Dermis microvascular lymphatic vessel endothelial cell (primary cell): ENCODE data around the gene TMEM132D. TPM values are rescaled to one million over a fixed set of nuclear protein-coding genes. Genes with fewer than 3 reads are reported as not detected.

ENCODE experiments used
- DNase-seq, 2 donors: peaks; one replicate each; pipeline versions ENCODE4 v3.0.0 to v3.0.0-alpha.2; 2010; ENCODE audit warnings: low read depth in 2 of 2
- total RNA-seq: library from RNA; depleted of rRNA; stranded (reverse); fragments of >200 nt; gene quantifications from 2 replicates; pipeline ENCODE4 v1.2.1, GENCODE V29; 2014

The TMEM132D gene
- total RNA-seq, 1 donor from 2014 or later, result not detected

GRCh38 chr12:129729170-129729569, 174.7 kb downstream of the TMEM132D start:
- DNase-seq, result no peak

GRCh38 chr12:129727100-129727499, 176.7 kb downstream of the TMEM132D start:
- DNase-seq, result no peak

- no peak for DNase-seq
Observed at GRCh38 chr12:129723260-129723659, 180.6 kb downstream of the TMEM132D start.

GRCh38 chr12:129720618-129721017, 183.2 kb downstream of the TMEM132D start:
- no peak for DNase-seq

GRCh38 chr12:129719416-129719815, 184.4 kb downstream of the TMEM132D start:
- no peak for DNase-seq

GRCh38 chr12:129717438-129717837, 186.4 kb downstream of the TMEM132D start:
- DNase-seq, result no peak

GRCh38 chr12:129716825-129717224, 187.0 kb downstream of the TMEM132D start:
- DNase-seq, result no peak

GRCh38 chr12:129706716-129707115, 197.1 kb downstream of the TMEM132D start:
- no peak for DNase-seq

GRCh38 chr12:129704232-129704830, 199.5 kb downstream of the TMEM132D start:
- no peak for DNase-seq

- DNase-seq, result no peak
Observed at GRCh38 chr12:129701631-129702101, 202.2 kb downstream of the TMEM132D start.

GRCh38 chr12:129700036-129700435, 203.8 kb downstream of the TMEM132D start:
- no peak for DNase-seq

- no peak for DNase-seq
Observed at GRCh38 chr12:129696926-129697325, 206.9 kb downstream of the TMEM132D start.

- no peak for DNase-seq
Observed at GRCh38 chr12:129696405-129696804, 207.4 kb downstream of the TMEM132D start.

- DNase-seq, result no peak
Observed at GRCh38 chr12:129693731-129694130, 210.1 kb downstream of the TMEM132D start.

GRCh38 chr12:129687731-129688130, 216.1 kb downstream of the TMEM132D start:
- DNase-seq, result no peak

- DNase-seq, result no peak
Observed at GRCh38 chr12:129681830-129682229, 222.0 kb downstream of the TMEM132D start.

- no peak for DNase-seq
Observed at GRCh38 chr12:129681151-129681550, 222.7 kb downstream of the TMEM132D start.

GRCh38 chr12:129676411-129676810, 227.4 kb downstream of the TMEM132D start:
- no peak for DNase-seq

- no peak for DNase-seq
Observed at GRCh38 chr12:129675947-129676346, 227.9 kb downstream of the TMEM132D start.

GRCh38 chr12:129675496-129675895, 228.3 kb downstream of the TMEM132D start:
- no peak for DNase-seq

GRCh38 chr12:129673806-129674205, 230.0 kb downstream of the TMEM132D start:
- no peak for DNase-seq

- no peak for DNase-seq
Observed at GRCh38 chr12:129672110-129672509, 231.7 kb downstream of the TMEM132D start.

- no peak for DNase-seq
Observed at GRCh38 chr12:129670256-129670920, 233.4 kb downstream of the TMEM132D start.
